SK-N-SH (cell line): ENCODE results near the gene TCF15. TPM values are rescaled to one million over a fixed set of nuclear protein-coding genes. Genes with fewer than 3 reads are reported as not detected.
A peak's percentile ranks its signal among the peaks of the same experiment; 100 is the strongest.
"Not testable (repeated sequence)": the region's sequence is repeated elsewhere in the genome, so short reads cannot be mapped to it uniquely, and the experiment has no call there.

Experiments
- CTCF ChIA-PET: fragments of 300-600, 350-600 bp; formaldehyde crosslinking; extraction: SDS; loops from one replicate; lab custom pipeline; 2021; lab: Yijun Ruan, JAX
- POLR2A ChIA-PET: fragments of 350-600 bp; sonication (Branson Sonifier 250); formaldehyde crosslinking; extraction: SDS; loops from one replicate; lab custom pipeline; 2020; ENCODE audit warnings: antibody characterized with exemption, inconsistent platforms; lab: Yijun Ruan, JAX
- DNase-seq: peaks from one replicate; pipeline ENCODE4 v3.0.0; 2012
- H2AFZ ChIP-seq: fragments of 200-600 bp; sonication (generic); 2 replicates; pipeline ENCODE4 v1.8.1; 2016; ENCODE audit warnings: antibody characterized with exemption, mild to moderate bottlenecking, low read depth
- H3F3A ChIP-seq: fragments of 200-600 bp; sonication (generic); replicated peaks from 2 replicates; pipeline ENCODE3; 2016; ENCODE audit warnings: antibody characterized with exemption, mild to moderate bottlenecking; ENCODE audit not compliant: insufficient read depth
- H3K27ac ChIP-seq, 2 experiments: fragments of 200-500 bp in 1 of 2; fragments of 200-600 bp in 1 of 2; sonication (Bioruptor generic) in 1 of 2; sonication (generic), shearing (Covaris generic) in 1 of 2; 2 replicates each; pipeline versions ENCODE4 v1.5.1 to v1.6.1; 2014 to 2016; ENCODE audit warnings: low read depth in 2 of 2, inconsistent platforms in 1 of 2, low read length in 1 of 2, mild to moderate bottlenecking in 1 of 2, mixed read lengths in 1 of 2
- H3K27me3 ChIP-seq: fragments of 200-600 bp; sonication (generic), shearing (Covaris generic); 2 replicates; pipeline ENCODE4 v1.6.1; 2016; ENCODE audit warnings: mixed run types; ENCODE audit not compliant: insufficient read depth
- H3K36me3 ChIP-seq, 2 experiments: fragments of 200-500 bp in 1 of 2; fragments of 200-600 bp in 1 of 2; sonication (Bioruptor generic) in 1 of 2; sonication (generic) in 1 of 2; replicated peaks in 1 of 2; 2 replicates each; pipeline versions ENCODE3 to v1.5.1; 2014 to 2016; ENCODE audit warnings: low read length in 1 of 2, mild to moderate bottlenecking in 1 of 2; ENCODE audit not compliant: insufficient read depth in 2 of 2, control insufficient read depth in 1 of 2
- H3K4me1 ChIP-seq, 2 experiments: fragments of 200-500 bp in 1 of 2; fragments of 200-600 bp in 1 of 2; sonication (Bioruptor generic) in 1 of 2; sonication (generic), shearing (Covaris generic) in 1 of 2; 2 replicates each; pipeline versions ENCODE4 v1.5.1 to v1.6.1; 2014 to 2016; ENCODE audit warnings: low read depth in 1 of 2, low read length in 1 of 2, mixed run types in 1 of 2; ENCODE audit not compliant: insufficient read depth in 2 of 2, control insufficient read depth in 1 of 2
- H3K4me2 ChIP-seq: fragments of 200-600 bp; sonication (generic), shearing (Covaris generic); 2 replicates; pipeline ENCODE4 v1.6.1; 2017; ENCODE audit warnings: mixed run types
- H3K4me3 ChIP-seq, 2 experiments: fragments of 200-500 bp in 1 of 2; fragments of 200-600 bp in 1 of 2; sonication (Bioruptor generic) in 1 of 2; sonication (generic), shearing (Covaris generic) in 1 of 2; 2 replicates each; pipeline versions ENCODE4 v1.5.1 to v1.8.1; 2014 to 2016; ENCODE audit warnings: low read depth in 2 of 2, inconsistent platforms in 1 of 2, low read length in 1 of 2, mild to moderate bottlenecking in 1 of 2, mixed read lengths in 1 of 2, moderate library complexity in 1 of 2
- H3K79me2 ChIP-seq: fragments of 200-600 bp; sonication (generic); 2 replicates; pipeline ENCODE4 v1.8.1; 2017; ENCODE audit warnings: mild to moderate bottlenecking; ENCODE audit not compliant: insufficient read depth
- H3K9ac ChIP-seq: fragments of 200-600 bp; sonication (generic); 2 replicates; pipeline ENCODE4 v1.6.1; 2017; ENCODE audit warnings: mixed run types
- H3K9me2 ChIP-seq: fragments of 200-600 bp; sonication (generic); 2 replicates; pipeline ENCODE4 v1.6.1; 2017; ENCODE audit warnings: mixed run types
- H3K9me3 ChIP-seq: fragments of 200-600 bp; sonication (generic); 2 replicates; pipeline ENCODE4 v1.6.1; 2017; ENCODE audit warnings: mixed run types, mild to moderate bottlenecking, moderate library complexity
- H4K20me1 ChIP-seq: fragments of 200-600 bp; sonication (generic); 2 replicates; pipeline ENCODE4 v1.6.1; 2017; ENCODE audit warnings: mild to moderate bottlenecking, mixed run types; ENCODE audit not compliant: insufficient read depth
- FOXJ3 ChIP-seq: sonication (generic); formaldehyde crosslinking; IDR thresholded peaks from 2 replicates; pipeline ENCODE4 v1.5.1; 2020; ENCODE audit warnings: mild to moderate bottlenecking, missing genetic modification reagents
- GATA2 ChIP-seq: sonication (generic); formaldehyde crosslinking; IDR thresholded peaks from 2 replicates; pipeline ENCODE4 v1.5.0; 2020; ENCODE audit warnings: mild to moderate bottlenecking, missing genetic modification reagents
- POLR2AphosphoS5 ChIP-seq: IDR thresholded peaks from 2 replicates; pipeline ENCODE4 v1.6.1; 2012; ENCODE audit warnings: low read depth, low read length
- WGBS: methylation state at CpG from one replicate; pipeline ENCODE4 v1.1.6; 2017; ENCODE audit warnings: low lambda C conversion rate; 5-methylcytosine and 5-hydroxymethylcytosine counted together
- polyA plus RNA-seq, 3 experiments: library from polyadenylated mRNA; depleted of rRNA; stranded (reverse); fragments of >200 nt; gene quantifications; 2 replicates each; pipeline ENCODE4 v1.2.3, GENCODE V29; 2012
- TF ChIP-seq, protein P1 (sequence below): fragments of 150-350 bp; IDR thresholded peaks from 2 replicates; pipeline ENCODE4 v1.6.1; 2017; ENCODE audit warnings: antibody characterized with exemption, low read length, low read depth, borderline replicate concordance
- TF ChIP-seq, protein P2 (sequence below): IDR thresholded peaks from 2 replicates; pipeline ENCODE4 v1.6.1; 2012; ENCODE audit warnings: mild to moderate bottlenecking, low read depth, low read length, moderate library complexity

Gene TCF15
- polyA plus RNA-seq, 1 of the 3 experiments (the other 2 are of a cell fraction) = not detected

DNA sequence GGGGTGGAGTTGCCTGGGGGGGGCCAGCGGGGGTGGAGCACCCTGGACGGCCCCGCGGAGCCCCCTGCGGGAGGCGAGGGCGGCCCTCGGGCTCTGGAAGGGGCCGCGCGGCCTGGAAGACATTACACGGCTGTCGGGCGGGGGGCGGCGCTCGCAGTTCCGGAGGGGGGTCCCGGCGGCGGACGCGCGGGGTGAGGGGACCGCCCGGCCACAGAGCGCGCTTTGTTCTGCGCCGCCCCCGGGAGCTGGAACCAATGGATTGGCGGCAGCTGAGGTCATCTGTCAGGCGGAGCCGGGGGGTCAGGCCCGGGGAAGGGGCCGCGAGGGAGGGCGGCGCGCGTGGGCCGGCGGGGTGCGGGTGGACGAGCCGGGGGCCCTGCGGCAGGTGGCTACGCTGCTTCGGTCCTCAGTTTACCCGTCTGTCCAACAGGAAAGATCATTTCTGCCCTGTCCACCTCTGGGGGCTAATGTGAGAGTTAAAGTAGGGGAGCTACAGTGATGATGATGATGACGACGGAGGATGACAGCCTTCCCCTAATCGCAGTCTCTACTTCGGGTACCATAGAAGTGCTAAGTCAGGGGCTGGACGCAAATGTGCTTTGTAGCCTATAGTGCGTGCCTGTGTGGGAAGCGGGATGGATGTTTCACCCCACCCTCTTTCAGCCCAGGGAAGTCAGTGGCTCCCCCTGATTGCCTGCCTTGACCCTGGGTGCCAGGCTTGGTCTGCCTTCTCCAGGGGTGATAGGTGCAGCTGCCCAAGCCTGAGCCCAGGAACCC, 32.5 kb upstream of the TCF15 start:
- no peaks in the 10 kb centered on the region for H3K9me2 ChIP-seq
- H3K79me2 ChIP-seq = no peaks in the 10 kb centered on the region
- H4K20me1 ChIP-seq = peaks cover 12% of the 10 kb centered on the region; the same call in 1 of the 2 replicates
- H3K9me3 ChIP-seq = no peaks in the 10 kb centered on the region
- CTCF ChIA-PET = interaction anchor here (0.7 to 7.8 kb wide), 3 partner anchors 85 to 98 kb away, joined by 3 to 62 read pairs (median 8); no protein-coding TSS in a partner anchor
- H2AFZ ChIP-seq = no peak overlapping the region
- peaks cover 2 to 13% of the 10 kb centered on the region in 2 experiments for H3K36me3 ChIP-seq
- H3K9ac ChIP-seq = no peak overlapping the region
- TF ChIP-seq, protein P1, sequence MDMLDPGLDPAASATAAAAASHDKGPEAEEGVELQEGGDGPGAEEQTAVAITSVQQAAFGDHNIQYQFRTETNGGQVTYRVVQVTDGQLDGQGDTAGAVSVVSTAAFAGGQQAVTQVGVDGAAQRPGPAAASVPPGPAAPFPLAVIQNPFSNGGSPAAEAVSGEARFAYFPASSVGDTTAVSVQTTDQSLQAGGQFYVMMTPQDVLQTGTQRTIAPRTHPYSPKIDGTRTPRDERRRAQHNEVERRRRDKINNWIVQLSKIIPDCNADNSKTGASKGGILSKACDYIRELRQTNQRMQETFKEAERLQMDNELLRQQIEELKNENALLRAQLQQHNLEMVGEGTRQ = no peak
- H3K4me2 ChIP-seq = no peak overlapping the region
- H3K4me1 ChIP-seq = peaks cover 0 to 3% of the 10 kb centered on the region in 2 experiments; a peak in 1 of 4 replicates
- peaks cover 24% of the 10 kb centered on the region for H3F3A ChIP-seq
- H3K27ac ChIP-seq = no peak overlapping the region
- POLR2A ChIA-PET = no interaction called here
- no peaks in the 10 kb centered on the region for H3K27me3 ChIP-seq
- H3K4me3 ChIP-seq = peak overlapping the region in 1 of 2 experiments; percentile 34; a peak in 2 of 4 replicates
- peak; percentile 86 for DNase-seq
- WGBS = 50% methylated on average over 23 of the region's 57 CpGs

DNA sequence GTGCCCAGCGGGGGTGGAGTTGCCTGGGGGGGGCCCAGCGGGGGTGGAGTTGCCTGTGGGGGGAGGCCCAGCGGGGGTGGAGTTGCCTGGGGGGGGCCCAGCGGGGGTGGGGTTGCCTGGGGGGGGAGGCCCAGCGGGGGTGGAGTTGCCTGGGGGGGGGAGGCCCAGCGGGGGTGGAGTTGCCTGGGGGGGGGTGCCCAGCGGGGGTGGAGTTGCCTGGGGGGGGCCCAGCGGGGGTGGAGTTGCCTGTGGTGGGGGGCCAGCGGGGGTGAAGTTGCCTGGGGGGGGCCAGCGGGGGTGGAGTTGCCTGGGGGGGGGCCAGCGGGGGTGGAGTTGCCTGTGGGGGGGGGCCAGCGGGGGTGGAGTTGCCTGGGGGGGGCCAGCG, 31.9 kb upstream of the TCF15 start:
- WGBS = 0% methylated on average over 2 of the region's 13 CpGs
- CTCF ChIA-PET = interaction anchor here (0.7 to 7.8 kb wide), 4 partner anchors 80 to 98 kb away, joined by 3 to 62 read pairs (median 7); no protein-coding TSS in a partner anchor

DNA sequence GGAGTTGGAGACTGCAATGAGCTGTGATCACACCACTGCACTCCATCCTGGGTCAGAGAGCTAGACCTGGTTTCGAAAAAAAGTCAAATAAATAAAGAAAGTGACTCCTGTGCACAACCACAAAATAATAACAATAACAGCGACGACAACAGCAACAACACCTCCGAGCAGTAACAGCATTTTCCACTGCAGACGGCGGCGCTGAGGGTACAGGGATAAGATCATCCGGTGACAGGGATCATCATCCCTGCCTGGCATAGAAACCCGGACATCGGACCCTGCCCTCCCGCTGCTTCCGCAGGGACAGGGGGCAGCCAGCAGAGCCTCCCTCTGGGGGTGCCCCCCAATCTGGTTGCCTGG, 31.4 kb upstream of the TCF15 start:
- H2AFZ ChIP-seq = no peak overlapping the region
- H3K4me2 ChIP-seq = no peak overlapping the region
- H3K4me1 ChIP-seq = peaks cover 0 to 3% of the 10 kb centered on the region in 2 experiments; a peak in 1 of 4 replicates
- ChIA-PET CTCF (interaction anchor here (0.6 to 2.4 kb wide), 3 partner anchors 16 to 98 kb away, joined by 3 to 6 read pairs (median 6); no protein-coding TSS in a partner anchor), POLR2A (no interaction called here)
- no peaks in the 10 kb centered on the region for H3K9me3 ChIP-seq
- peaks cover 15% of the 10 kb centered on the region for H3F3A ChIP-seq
- no peaks in the 10 kb centered on the region for H3K27me3 ChIP-seq
- peak; percentile 88 for DNase-seq
- H3K9ac ChIP-seq = no peak overlapping the region
- H3K9me2 ChIP-seq = no peaks in the 10 kb centered on the region
- WGBS = 17% methylated on average over 7 of the region's 12 CpGs
- H4K20me1 ChIP-seq = peaks cover 8% of the 10 kb centered on the region; the same call in 1 of the 2 replicates
- no peak overlapping the region for H3K27ac ChIP-seq
- TF ChIP-seq FOXJ3 (CRISPR knock-in tag) (no peak), POLR2AphosphoS5 (no peak), GATA2 (CRISPR knock-in tag) (0 out of 2 replicates have a peak, but pooled peaks have one; percentile 9)
- TF ChIP-seq, protein P2, sequence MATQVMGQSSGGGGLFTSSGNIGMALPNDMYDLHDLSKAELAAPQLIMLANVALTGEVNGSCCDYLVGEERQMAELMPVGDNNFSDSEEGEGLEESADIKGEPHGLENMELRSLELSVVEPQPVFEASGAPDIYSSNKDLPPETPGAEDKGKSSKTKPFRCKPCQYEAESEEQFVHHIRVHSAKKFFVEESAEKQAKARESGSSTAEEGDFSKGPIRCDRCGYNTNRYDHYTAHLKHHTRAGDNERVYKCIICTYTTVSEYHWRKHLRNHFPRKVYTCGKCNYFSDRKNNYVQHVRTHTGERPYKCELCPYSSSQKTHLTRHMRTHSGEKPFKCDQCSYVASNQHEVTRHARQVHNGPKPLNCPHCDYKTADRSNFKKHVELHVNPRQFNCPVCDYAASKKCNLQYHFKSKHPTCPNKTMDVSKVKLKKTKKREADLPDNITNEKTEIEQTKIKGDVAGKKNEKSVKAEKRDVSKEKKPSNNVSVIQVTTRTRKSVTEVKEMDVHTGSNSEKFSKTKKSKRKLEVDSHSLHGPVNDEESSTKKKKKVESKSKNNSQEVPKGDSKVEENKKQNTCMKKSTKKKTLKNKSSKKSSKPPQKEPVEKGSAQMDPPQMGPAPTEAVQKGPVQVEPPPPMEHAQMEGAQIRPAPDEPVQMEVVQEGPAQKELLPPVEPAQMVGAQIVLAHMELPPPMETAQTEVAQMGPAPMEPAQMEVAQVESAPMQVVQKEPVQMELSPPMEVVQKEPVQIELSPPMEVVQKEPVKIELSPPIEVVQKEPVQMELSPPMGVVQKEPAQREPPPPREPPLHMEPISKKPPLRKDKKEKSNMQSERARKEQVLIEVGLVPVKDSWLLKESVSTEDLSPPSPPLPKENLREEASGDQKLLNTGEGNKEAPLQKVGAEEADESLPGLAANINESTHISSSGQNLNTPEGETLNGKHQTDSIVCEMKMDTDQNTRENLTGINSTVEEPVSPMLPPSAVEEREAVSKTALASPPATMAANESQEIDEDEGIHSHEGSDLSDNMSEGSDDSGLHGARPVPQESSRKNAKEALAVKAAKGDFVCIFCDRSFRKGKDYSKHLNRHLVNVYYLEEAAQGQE = no peak
- no peak overlapping the region for H3K4me3 ChIP-seq
- H3K79me2 ChIP-seq = no peaks in the 10 kb centered on the region
- peaks cover 0 to 2% of the 10 kb centered on the region in 2 experiments for H3K36me3 ChIP-seq

More for the DNA sequence above, 31.9 kb upstream of the TCF15 start:
- H3K9ac ChIP-seq, H3K4me3 ChIP-seq, POLR2A ChIA-PET, H3K79me2 ChIP-seq, H3K9me3 ChIP-seq, DNase-seq, H3K4me2 ChIP-seq, H3K36me3 ChIP-seq, H3K4me1 ChIP-seq, H3K27ac ChIP-seq, H3K9me2 ChIP-seq, H2AFZ ChIP-seq, H3K27me3 ChIP-seq, H4K20me1 ChIP-seq: not testable (repeated sequence)
- peaks cover 19% of the 10 kb centered on the region for H3F3A ChIP-seq
